ENCODE measurements around the gene SMPDL3A.
A peak's percentile ranks its signal among the peaks of the same experiment; 100 is the strongest.

SMPDL3A gene

DNA sequence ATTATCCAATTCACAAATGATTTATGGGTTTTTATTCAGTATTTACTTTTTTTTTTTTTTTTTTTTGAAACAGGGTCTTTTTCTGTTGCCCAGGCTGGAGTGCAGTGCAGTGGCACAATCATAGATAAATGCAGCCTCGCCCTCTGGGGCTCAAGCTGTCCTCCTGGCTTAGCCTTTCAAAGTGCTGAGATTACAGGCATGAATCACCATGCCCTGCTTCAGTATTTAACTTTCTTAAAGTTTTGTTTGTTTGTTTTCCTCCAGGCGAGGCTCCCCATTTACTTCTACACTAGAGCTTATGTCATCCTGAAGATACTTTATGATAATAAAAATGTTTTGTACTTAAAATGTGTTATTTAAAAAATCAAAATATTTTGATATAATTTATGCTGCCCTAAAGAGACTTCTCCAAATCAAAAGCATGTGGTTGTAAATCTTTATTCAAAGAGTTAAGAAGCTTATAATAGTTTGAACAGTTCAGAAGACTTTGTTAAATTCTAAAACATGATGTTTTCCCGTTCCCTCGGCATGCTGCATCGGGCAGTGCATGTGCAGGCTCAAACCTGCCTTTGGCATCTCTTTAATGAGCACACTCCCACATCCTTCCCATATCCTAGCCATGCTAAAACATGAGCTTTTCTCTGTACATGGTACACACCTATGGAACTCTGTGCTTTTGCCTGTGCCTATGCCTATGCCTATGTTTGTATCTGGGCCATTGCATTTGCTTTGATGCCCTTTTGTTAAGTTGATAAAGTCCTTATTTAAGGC, 11.0 kb downstream of the SMPDL3A start:
- peak overlapping the region; percentile 66 for H3K27ac ChIP-seq
- peak; percentile 40 for DNase-seq (ENCODE audit: low read depth, low spot score)

DNA sequence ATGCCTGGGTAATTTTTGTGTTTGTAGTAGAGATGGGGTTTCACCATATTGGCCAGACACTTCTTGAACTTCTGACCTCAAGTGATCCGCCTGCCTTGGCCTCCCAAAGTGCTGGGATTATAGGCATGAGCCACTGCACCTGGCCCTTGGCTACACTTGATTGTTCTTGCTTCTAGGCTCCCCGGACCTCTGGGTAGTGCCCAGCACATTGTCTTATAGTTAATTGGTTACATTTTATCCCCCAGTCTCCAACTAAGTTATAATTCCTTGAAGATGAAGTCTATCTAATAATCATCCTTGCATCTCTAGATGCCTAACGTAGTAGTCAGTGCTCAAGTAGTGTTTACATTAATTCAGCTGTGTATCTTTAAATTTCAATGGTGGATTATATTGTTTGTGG, 11.8 kb downstream of the SMPDL3A start:
- no peak for DNase-seq (ENCODE audit: low read depth, low spot score)
- H3K27ac ChIP-seq = peak overlapping the region; percentile 66

GRCh38 chr6:122801397-122801796, 12.3 kb downstream of the SMPDL3A start:
- DNase-seq (ENCODE audit: low read depth, low spot score) = no peak
- no peak overlapping the region for H3K27ac ChIP-seq

DNA sequence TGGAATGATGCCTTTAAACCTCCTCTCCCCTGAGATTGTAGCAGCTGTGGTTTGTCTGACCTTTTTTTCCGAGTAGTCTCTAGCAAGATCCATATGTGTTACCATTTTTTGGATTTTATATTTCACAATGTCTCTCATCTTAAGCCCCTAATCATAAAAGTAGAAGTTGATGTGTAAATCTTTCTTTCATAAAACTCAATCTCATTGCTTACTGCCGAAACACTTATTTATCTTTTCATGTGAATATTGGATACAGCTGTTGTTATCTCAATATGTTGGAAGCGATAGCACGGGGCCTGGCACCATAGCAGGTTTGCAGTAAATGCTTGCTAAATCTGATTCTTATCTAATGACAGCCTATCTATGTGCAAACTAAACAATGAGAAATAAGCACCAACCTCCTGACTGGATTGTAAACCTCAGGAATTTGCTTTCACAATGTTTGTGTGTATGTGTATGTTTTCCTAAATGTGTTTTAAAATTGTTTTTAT, 14.2 kb downstream of the SMPDL3A start:
- DNase-seq (ENCODE audit: low read depth, low spot score) = no peak
- H3K27ac ChIP-seq = no peak overlapping the region

- no peak for DNase-seq (ENCODE audit: low read depth, low spot score)
- H3K27ac ChIP-seq = no peak overlapping the region
Observed at GRCh38 chr6:122804962-122805485, 16.0 kb downstream of the SMPDL3A start.

- no peak for DNase-seq (ENCODE audit: low read depth, low spot score)
- no peak overlapping the region for H3K27ac ChIP-seq
Observed at GRCh38 chr6:122806291-122806690, 17.2 kb downstream of the SMPDL3A start.

- no peak overlapping the region for H3K27ac ChIP-seq
- DNase-seq (ENCODE audit: low read depth, low spot score) = no peak
Observed at GRCh38 chr6:122808121-122808885, 19.2 kb downstream of the SMPDL3A start.

DNA sequence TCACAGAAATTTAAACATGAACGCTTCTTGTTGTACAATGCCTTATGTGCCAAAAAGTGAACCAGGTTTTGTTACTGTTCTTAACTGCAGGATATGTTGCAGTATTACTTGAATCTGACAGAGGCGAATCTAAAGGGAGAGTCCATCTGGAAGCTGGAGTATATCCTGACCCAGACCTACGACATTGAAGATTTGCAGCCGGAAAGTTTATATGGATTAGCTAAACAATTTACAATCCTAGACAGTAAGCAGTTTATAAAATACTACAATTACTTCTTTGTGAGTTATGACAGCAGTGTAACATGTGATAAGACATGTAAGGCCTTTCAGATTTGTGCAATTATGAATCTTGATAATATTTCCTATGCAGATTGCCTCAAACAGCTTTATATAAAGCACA, 19.9 kb downstream of the SMPDL3A start:
- no peak for DNase-seq (ENCODE audit: low read depth, low spot score)
- no peak overlapping the region for H3K27ac ChIP-seq

- H3K27ac ChIP-seq = no peak overlapping the region
- no peak for DNase-seq (ENCODE audit: low read depth, low spot score)
Observed at GRCh38 chr6:122809691-122810090, 20.6 kb downstream of the SMPDL3A start.

DNA sequence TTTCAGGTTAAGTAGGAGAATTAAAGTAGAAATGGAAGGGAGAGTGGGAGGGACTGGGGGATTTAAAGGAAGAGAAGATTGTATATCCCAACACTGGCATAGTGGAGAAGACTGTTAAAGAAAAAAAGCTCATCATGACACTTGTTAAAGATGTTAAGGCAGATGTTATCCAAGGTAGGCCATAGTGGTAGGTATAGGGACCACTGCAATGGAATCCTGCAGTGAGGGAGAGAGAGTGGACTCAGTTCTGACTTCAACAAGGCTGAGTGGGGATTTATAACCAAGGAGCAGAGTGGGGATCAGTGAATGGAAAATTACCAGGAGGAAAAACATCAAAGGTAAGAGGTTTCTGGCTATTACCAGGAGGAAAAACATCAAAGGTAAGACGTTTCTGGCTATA, 21.1 kb downstream of the SMPDL3A start:
- no peak for DNase-seq (ENCODE audit: low read depth, low spot score)
- H3K27ac ChIP-seq = no peak overlapping the region

- H3K27ac ChIP-seq = no peak overlapping the region
- no peak for DNase-seq (ENCODE audit: low read depth, low spot score)
Observed at GRCh38 chr6:122817358-122817757, 28.3 kb downstream of the SMPDL3A start.

- no peak overlapping the region for H3K27ac ChIP-seq
- no peak for DNase-seq (ENCODE audit: low read depth, low spot score)
Observed at GRCh38 chr6:122817766-122818165, 28.7 kb downstream of the SMPDL3A start.

- H3K27ac ChIP-seq = no peak overlapping the region
- DNase-seq (ENCODE audit: low read depth, low spot score) = no peak
Observed at GRCh38 chr6:122818866-122819265, 29.8 kb downstream of the SMPDL3A start.

DNA sequence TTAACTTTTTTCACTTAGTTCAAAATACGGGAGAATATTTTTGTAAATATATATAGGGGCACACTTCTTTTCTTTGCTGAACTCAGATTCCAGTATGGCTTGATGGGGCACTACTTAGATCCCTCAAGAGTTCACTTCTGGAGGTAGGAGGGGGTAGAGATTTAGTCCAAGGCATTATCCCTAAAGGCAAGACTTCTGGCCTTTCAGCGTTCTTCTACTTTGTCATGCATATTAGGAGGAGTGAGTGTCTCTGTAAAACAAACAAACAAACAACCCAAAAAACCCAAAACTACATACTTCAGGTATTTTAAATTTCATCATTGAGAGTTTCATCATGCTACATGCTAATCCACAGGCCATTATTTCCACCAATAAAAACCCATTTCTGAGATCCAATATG, 32.0 kb downstream of the SMPDL3A start:
- H3K27ac ChIP-seq = no peak overlapping the region

GRCh38 chr6:122825163-122825562, 36.1 kb downstream of the SMPDL3A start:
- no peak for DNase-seq (ENCODE audit: low read depth, low spot score)

More for the DNA sequence above, 32.0 kb downstream of the SMPDL3A start:
- no peak for DNase-seq (ENCODE audit: low read depth, low spot score)

DNA sequence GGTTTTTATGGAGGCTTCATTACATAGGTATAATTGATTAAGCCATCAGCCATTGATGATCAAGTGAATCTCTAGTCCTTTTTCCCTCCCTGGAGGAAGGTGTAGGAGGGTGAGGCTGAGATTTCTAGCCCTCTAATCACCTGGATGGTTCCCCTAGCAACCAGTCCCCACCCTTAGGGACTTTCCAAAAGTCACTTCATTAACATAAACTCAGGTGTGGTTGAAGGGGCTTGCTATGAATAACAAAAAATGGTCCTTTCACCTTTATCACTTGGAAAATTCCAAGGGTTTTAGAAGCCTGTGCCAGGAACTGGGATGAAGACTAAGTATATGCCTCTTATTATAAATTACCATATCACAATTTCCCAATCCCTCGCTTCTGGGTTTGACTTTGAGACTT, 40.4 kb downstream of the SMPDL3A start:
- H3K27ac ChIP-seq = no peak overlapping the region
- DNase-seq (ENCODE audit: low read depth, low spot score) = no peak

More at GRCh38 chr6:122825163-122825562, 36.1 kb downstream of the SMPDL3A start:
- H3K27ac ChIP-seq = no peak overlapping the region

- no peak overlapping the region for H3K27ac ChIP-seq
- DNase-seq (ENCODE audit: low read depth, low spot score) = no peak
Observed at GRCh38 chr6:122831511-122831910, 42.5 kb downstream of the SMPDL3A start.

DNA sequence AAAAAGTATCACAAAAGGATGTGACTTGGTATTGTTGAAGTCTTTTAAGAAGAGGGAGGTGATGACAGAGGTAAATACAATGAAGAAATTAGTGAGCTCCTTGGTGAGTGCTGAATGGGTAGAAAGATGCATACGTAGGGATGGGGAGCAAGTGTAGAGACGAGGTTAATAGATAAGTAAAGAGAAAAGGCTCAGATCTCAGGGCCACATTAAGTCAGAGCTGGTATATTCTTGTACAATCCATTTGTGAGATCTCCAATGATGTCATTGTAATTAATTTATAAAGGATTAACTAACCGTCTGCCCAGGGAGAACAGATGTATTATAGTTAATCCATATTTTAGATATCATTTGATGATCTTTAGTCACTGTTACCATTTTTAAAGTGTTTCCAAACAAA, 43.4 kb downstream of the SMPDL3A start:
- DNase-seq (ENCODE audit: low read depth, low spot score) = no peak
- no peak overlapping the region for H3K27ac ChIP-seq

GRCh38 chr6:122833021-122833491, 44.0 kb downstream of the SMPDL3A start:
- H3K27ac ChIP-seq = no peak overlapping the region
- no peak for DNase-seq (ENCODE audit: low read depth, low spot score)

DNA sequence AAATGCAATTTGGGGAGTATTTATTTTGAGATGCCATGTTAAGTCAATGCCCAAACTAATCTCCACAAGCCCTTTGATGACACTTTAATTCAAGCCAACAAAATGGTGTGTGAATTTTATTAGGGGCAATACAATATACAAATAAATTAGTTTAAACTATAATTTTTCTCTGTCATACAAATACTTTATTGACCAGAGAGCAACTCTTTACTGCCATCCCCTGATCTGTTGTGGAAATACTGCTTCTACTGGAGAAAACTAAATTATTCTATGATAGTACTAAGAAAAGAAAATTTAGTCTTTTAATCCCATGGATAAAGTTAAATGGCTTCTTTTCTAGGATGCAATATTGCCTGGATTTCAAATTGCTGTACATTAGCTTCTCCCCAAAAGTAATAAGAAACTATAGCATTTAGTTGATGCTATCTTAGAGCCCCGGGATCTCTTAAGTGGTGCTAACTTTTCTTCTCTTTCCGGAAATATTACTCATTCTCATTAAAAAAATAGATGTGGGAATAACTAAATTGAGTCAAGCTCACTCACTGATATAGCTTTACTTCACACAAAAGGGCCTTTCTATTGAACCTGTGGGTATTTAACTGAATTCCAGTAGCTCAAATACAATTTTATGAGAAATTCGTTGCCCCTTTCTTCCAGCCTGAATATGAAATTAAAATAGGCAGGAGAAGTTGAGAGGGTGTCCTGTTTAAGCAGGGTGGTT, 49.2 kb downstream of the SMPDL3A start:
- no peak for DNase-seq (ENCODE audit: low read depth, low spot score)
- H3K27ac ChIP-seq = no peak overlapping the region
